Calu3 (cell line): Measurements from ENCODE around the gene NINJ1. TPM values are rescaled to one million over a fixed set of nuclear protein-coding genes. Genes with fewer than 3 reads are reported as not detected.
A peak's percentile ranks its signal among the peaks of the same experiment; 100 is the strongest.

ENCODE experiments used
- BruUV-seq: library from RNA; stranded (reverse); fragments of 400-500 nt; replicated peaks from 2 replicates; lab custom pipeline; 2021; lab: Mats Ljungman, UMichigan
- CTCF ChIA-PET: fragments of 300-600 bp; sonication (Branson Sonifier 250); formaldehyde crosslinking; loops from one replicate; lab custom pipeline; 2022; ENCODE audit warnings: antibody characterized with exemption; lab: Charles Lee
- DNase-seq: peaks from one replicate; pipeline ENCODE4 v3.0.0; 2022
- H3K27ac Mint-ChIP-seq: one replicate; pipeline ENCODE4 v1.8.0; 2022; ENCODE audit warnings: mixed read lengths; ENCODE audit not compliant: unreplicated experiment
- H3K27me3 Mint-ChIP-seq: one replicate; pipeline ENCODE4 v1.8.0; 2022; ENCODE audit warnings: mixed read lengths; ENCODE audit not compliant: unreplicated experiment
- H3K36me3 Mint-ChIP-seq: one replicate; pipeline ENCODE4 v1.8.0; 2022; ENCODE audit warnings: mild to moderate bottlenecking, moderate library complexity, mixed read lengths; ENCODE audit not compliant: insufficient read depth, unreplicated experiment
- H3K4me1 Mint-ChIP-seq: one replicate; pipeline ENCODE4 v1.8.0; 2022; ENCODE audit warnings: mild to moderate bottlenecking, low read depth, mixed read lengths; ENCODE audit not compliant: unreplicated experiment
- H3K4me3 Mint-ChIP-seq: one replicate; pipeline ENCODE4 v1.8.0; 2022; ENCODE audit warnings: mild to moderate bottlenecking, low read depth, moderate library complexity, mixed read lengths; ENCODE audit not compliant: unreplicated experiment
- H3K9me3 Mint-ChIP-seq: one replicate; pipeline ENCODE4 v1.8.0; 2022; ENCODE audit warnings: low read depth, mixed read lengths; ENCODE audit not compliant: unreplicated experiment
- CTCF ChIP-seq: fragments of 200-600 bp; IDR thresholded peaks from one replicate; pipeline ENCODE4 v1.8.0; 2022; ENCODE audit warnings: antibody characterized with exemption; ENCODE audit not compliant: unreplicated experiment
- intact Hi-C: fragments of 100-400 bp; cut with micrococcal nuclease; formaldehyde crosslinking; loops from one replicate; pipeline ENCODE4 v1.10.0; 2022; ENCODE audit not compliant: unreplicated experiment
- total RNA-seq: library from RNA; stranded (reverse); gene quantifications from 2 replicates; pipeline ENCODE4 v1.2.3, GENCODE V29; 2022

Gene NINJ1
- total RNA-seq, 1 experiment from 2014 or later, result 12.6 TPM

- Mint-ChIP-seq H3K4me1 (peaks cover 47% of the 10 kb centered on the region), H3K27ac (peak within 1 kb of the TSS; percentile 86), H3K9me3 (peaks cover 1% of the 10 kb centered on the region), H3K36me3 (peaks cover 32% of the 10 kb centered on the region), H3K27me3 (no peaks in the 10 kb centered on the region), H3K4me3 (peak within 1 kb of the TSS; percentile 86)
- no peak for TF ChIP-seq CTCF
- CTCF ChIA-PET, result no interaction called here
- no TSS peak for BruUV-seq
- peak; percentile 61 for DNase-seq
- intact Hi-C loops, result loop anchor here (10.0 kb wide), 1 partner anchor 141 kb away; no protein-coding TSS in a partner anchor
Observed at GRCh38 chr9:93096131-93096802, 37.8 kb downstream of the NINJ1 start, which contains the start of gene CARD19. Gene CARD19 (plus strand): TSS chr9:93096217. CDS start chr9:93096346, 129 bp downstream.

GRCh38 chr9:93095205-93096130, 38.6 kb downstream of the NINJ1 start:
- peaks cover 4% of the 10 kb centered on the region for H3K9me3 Mint-ChIP-seq
- H3K4me3 Mint-ChIP-seq, result peak overlapping the region; percentile 86
- CTCF ChIA-PET, result interaction anchor here (0.6 kb wide), 2 partner anchors 13 to 1474 kb away, joined by 3 read pairs; no protein-coding TSS in a partner anchor
- TF ChIP-seq CTCF, result no peak
- no peaks in the 10 kb centered on the region for H3K27me3 Mint-ChIP-seq
- peaks cover 37% of the 10 kb centered on the region for H3K36me3 Mint-ChIP-seq
- intact Hi-C loops, result loop anchor here (10.0 kb wide), 1 partner anchor 141 kb away; no protein-coding TSS in a partner anchor
- peaks cover 47% of the 10 kb centered on the region for H3K4me1 Mint-ChIP-seq
- BruUV-seq, result TSS peak; percentile 97
- H3K27ac Mint-ChIP-seq, result peak overlapping the region; percentile 86
- peak; percentile 98 for DNase-seq

- TF ChIP-seq CTCF, result no peak
- peak overlapping the region; percentile 86 for H3K27ac Mint-ChIP-seq
- H3K4me1 Mint-ChIP-seq, result peaks cover 47% of the 10 kb centered on the region
- DNase-seq, result no peak
- H3K36me3 Mint-ChIP-seq, result peaks cover 37% of the 10 kb centered on the region
- intact Hi-C loops, result loop anchor here (10.0 kb wide), 1 partner anchor 140 kb away; no protein-coding TSS in a partner anchor
- H3K27me3 Mint-ChIP-seq, result no peaks in the 10 kb centered on the region
- H3K9me3 Mint-ChIP-seq, result peaks cover 4% of the 10 kb centered on the region
- BruUV-seq, result no TSS peak
- CTCF ChIA-PET, result interaction anchor here (0.6 kb wide), 1 partner anchor 14 kb away, joined by 3 read pairs; no protein-coding TSS in a partner anchor
- peak overlapping the region; percentile 86 for H3K4me3 Mint-ChIP-seq
Observed at GRCh38 chr9:93094658-93095204, 39.3 kb downstream of the NINJ1 start.
